Epithelial cell of proximal tubule (primary cell): ENCODE measurements around the gene USP15. TPM values are rescaled to one million over a fixed set of nuclear protein-coding genes. Genes with fewer than 3 reads are reported as not detected.

Source experiments
- DNase-seq: peaks from one replicate; pipeline ENCODE4 v3.0.0-alpha.2; 2011; ENCODE audit warnings: low read depth
- H3K4me3 ChIP-seq: 2 replicates; pipeline ENCODE4 v1.5.1; 2011; ENCODE audit warnings: low read depth, mild to moderate bottlenecking, low read length
- total RNA-seq: library from RNA; depleted of rRNA; stranded (reverse); fragments of >200 nt; gene quantifications from 2 replicates; pipeline ENCODE4 v1.2.3, GENCODE V29; 2015
- TF ChIP-seq, protein P1 (sequence below): conservative IDR thresholded peaks from 2 replicates; pipeline ENCODE4 v1.5.1; 2012; ENCODE audit warnings: low read depth, mild to moderate bottlenecking, low read length

The USP15 gene
- total RNA-seq, 1 donor from 2014 or later = 27.6 TPM

DNA sequence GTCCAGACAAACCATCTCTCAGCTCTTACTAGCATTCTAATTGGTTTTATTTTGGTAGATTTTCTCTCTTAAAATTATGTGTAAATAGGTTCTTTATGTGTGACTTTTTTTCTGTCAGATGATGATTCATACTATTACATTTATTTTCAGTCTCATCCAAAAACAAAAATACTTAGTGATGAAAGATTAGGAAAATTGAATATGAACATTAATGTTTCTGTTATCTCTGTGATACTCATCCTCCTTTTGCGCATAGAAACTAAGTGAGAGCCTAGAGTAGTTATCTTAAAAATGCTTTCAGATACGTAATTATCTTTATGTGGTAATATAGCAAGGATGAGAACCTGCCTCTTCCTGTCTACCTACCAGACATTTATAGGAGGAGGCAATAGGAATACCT, 122.3 kb downstream of the USP15 start:
- TF ChIP-seq, protein P1, sequence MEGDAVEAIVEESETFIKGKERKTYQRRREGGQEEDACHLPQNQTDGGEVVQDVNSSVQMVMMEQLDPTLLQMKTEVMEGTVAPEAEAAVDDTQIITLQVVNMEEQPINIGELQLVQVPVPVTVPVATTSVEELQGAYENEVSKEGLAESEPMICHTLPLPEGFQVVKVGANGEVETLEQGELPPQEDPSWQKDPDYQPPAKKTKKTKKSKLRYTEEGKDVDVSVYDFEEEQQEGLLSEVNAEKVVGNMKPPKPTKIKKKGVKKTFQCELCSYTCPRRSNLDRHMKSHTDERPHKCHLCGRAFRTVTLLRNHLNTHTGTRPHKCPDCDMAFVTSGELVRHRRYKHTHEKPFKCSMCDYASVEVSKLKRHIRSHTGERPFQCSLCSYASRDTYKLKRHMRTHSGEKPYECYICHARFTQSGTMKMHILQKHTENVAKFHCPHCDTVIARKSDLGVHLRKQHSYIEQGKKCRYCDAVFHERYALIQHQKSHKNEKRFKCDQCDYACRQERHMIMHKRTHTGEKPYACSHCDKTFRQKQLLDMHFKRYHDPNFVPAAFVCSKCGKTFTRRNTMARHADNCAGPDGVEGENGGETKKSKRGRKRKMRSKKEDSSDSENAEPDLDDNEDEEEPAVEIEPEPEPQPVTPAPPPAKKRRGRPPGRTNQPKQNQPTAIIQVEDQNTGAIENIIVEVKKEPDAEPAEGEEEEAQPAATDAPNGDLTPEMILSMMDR = no peak
- no peak overlapping the region for H3K4me3 ChIP-seq
- DNase-seq = no peak

DNA sequence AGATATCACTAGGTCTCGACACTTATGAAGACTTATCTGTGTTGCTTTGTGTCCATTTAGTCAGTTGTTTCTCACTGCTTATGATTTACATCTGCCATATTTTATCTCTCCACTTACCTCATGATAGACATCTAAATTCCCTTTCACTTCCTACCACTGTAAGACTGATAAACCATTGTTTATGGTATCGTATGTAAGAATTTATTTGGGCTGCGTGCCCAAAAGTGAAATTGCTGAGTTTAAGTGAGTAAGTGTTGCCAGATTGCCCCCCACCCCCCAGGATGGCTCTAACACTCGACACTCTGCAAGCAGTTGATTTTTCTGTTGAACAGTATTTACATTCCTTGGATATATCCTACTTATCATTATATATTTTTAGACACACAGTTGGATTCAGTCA, 136.5 kb downstream of the USP15 start:
- TF ChIP-seq, protein P1 = no peak
- DNase-seq = no peak
- H3K4me3 ChIP-seq = no peak overlapping the region

DNA sequence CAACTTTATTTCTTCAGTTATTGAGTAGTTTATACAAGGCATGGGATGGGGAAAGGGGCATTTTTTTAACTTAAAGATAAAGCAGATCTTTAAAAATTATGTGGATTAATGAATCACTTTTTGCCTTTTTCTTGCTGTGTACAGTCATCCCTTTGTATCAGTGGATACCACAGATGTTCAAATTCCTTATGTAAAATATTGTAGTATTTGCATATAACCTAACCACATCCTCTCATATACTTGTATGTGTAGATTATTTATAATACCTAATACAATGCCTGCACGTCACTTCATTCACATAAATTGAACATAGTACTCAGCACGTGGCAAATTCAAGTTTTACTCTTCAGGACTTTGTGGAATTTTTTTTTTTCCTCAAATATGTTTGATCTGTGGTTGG, 139.9 kb downstream of the USP15 start:
- DNase-seq = no peak
- TF ChIP-seq, protein P1 = no peak
- H3K4me3 ChIP-seq = no peak overlapping the region

DNA sequence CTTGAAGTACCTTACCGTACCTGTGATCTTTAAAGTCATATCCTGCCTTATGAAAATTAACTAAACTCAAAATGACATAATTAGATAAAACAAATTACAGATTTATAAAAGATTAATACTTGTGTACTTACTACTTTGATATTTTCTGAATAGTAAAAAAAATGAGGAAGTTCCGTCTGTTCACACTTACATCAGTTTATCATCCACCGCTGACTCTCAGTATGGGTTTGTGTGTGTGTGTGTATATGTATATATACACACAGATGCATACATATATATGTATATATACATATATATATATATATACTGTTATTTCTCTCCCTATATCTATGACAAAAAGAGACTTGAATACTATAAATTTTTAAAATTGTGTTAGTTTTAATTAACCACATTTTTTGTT, 141.4 kb downstream of the USP15 start:
- TF ChIP-seq, protein P1 = no peak
- DNase-seq = no peak
- H3K4me3 ChIP-seq = no peak overlapping the region

DNA sequence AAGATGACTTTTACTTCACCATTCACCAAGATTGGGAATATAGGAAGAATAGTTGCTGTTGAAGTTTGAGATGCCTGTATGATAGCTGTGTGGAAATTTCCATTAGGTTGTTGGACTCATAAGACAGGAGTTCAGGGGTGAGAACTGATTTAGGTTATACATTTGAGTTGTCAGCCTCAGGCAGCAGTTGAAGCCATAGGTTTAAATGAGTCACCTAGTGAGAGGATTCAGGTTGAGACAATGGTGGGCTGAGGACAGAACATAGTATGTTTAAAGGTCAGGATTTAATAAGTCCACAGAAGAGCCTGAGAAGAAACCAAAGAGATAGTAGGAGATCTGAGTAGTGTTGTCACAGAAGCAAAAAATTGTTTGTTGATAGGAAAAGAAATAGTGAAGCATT, 142.8 kb downstream of the USP15 start:
- TF ChIP-seq, protein P1 = no peak

DNA sequence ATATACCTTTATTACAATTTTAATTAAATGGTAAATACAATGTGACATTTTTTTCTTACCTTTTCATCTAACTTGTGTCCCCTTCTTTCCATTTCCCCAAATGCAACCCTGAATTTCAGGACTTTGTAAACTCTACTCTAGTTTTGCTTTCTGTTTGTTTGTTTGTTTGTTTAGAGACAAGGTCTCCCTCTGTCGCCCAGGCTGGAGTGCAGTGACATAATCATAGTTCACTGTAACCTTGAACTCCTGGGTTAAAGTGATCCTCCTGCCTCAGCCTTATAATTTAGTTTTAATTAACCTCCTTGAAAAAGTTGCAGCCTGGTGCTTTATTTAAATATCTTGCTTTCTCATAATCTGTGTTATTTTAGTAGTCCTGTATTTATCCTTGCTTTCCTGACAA, 147.4 kb downstream of the USP15 start:
- TF ChIP-seq, protein P1 = no peak
- DNase-seq = no peak
- H3K4me3 ChIP-seq = no peak overlapping the region

More for the DNA sequence above, 142.8 kb downstream of the USP15 start:
- no peak overlapping the region for H3K4me3 ChIP-seq
- DNase-seq = no peak

DNA sequence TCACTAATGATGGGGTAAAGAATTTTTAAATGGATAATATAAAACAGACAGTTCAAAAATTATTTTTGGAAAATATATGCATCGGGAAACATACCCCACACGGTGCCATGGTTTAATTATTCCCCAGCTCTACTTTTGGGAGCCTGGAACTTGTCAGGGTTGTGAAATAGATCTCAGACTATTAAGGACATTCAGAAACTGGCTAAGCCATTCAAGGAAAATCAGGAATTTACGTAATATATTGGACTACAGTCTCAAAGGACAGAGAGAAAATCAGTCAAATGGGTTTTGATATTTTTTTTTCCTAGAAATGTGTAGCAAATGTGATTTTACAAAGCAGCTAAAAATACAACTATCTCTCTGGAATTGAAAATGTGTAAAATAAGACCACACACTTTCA, 148.9 kb downstream of the USP15 start:
- no peak overlapping the region for H3K4me3 ChIP-seq
- DNase-seq = no peak
- TF ChIP-seq, protein P1 = no peak
